Upper lobe of left lung (tissue), 6 donors: ENCODE results near the gene PSTK. TPM values are rescaled to one million over a fixed set of nuclear protein-coding genes. Genes with fewer than 3 reads are reported as not detected.
A peak's percentile ranks its signal among the peaks of the same experiment; 100 is the strongest.

ENCODE experiments used
- ATAC-seq, 2 donors: fragments of 200-7000 bp; cut with Tn5 transposase; one replicate each; pipeline ENCODE4 v1.9.1; 2022; ENCODE audit warnings: mild to moderate bottlenecking in 2 of 2, moderate library complexity in 2 of 2; ENCODE audit not compliant: low FRiP score in 2 of 2
- DNase-seq, 2 donors: peaks; one replicate each; pipeline ENCODE4 v3.0.0-alpha.2; 2019 to 2020
- H3K27ac ChIP-seq, 4 donors: fragments of 200-600 bp; sonication (generic); one replicate each; pipeline ENCODE4 v1.5.1; 2016 to 2019
- H3K27me3 ChIP-seq, 4 donors: fragments of 200-600 bp; sonication (generic); one replicate each; pipeline ENCODE4 v1.5.1; 2017 to 2019
- H3K36me3 ChIP-seq, 4 donors: fragments of 200-600 bp; sonication (generic); one replicate each; pipeline ENCODE4 v1.5.1; 2016 to 2019
- H3K4me1 ChIP-seq, 4 donors: fragments of 200-600 bp; sonication (generic); one replicate each; pipeline ENCODE4 v1.5.1; 2018 to 2019
- H3K4me3 ChIP-seq, 4 donors: fragments of 200-600 bp; sonication (generic); one replicate each; pipeline ENCODE4 v1.5.1; 2017 to 2019; ENCODE audit warnings: mild to moderate bottlenecking in 2 of 4, moderate library complexity in 1 of 4
- H3K9me3 ChIP-seq, 4 donors: fragments of 200-600 bp; sonication (generic); one replicate each; pipeline ENCODE4 v1.5.1; 2018 to 2019
- CTCF ChIP-seq, 6 experiments: fragments of 450-650 bp in 4 of 6; fragments of 200-600 bp in 2 of 6; sonication (generic) in 2 of 6; IDR thresholded peaks; one replicate each; pipeline ENCODE4 v1.5.1; 2016 to 2019; ENCODE audit warnings: antibody characterized with exemption in 6 of 6
- EP300 ChIP-seq, 4 donors: sonication (generic); formaldehyde crosslinking; IDR thresholded peaks; one replicate each; pipeline ENCODE4 v1.5.1; 2017; ENCODE audit warnings: antibody characterized with exemption in 4 of 4, control low read depth in 2 of 4
- POLR2A ChIP-seq, 4 donors: fragments of 450-650 bp; IDR thresholded peaks; one replicate each; pipeline ENCODE4 v1.5.1; 2016 to 2017; ENCODE audit warnings: antibody characterized with exemption in 4 of 4, mild to moderate bottlenecking in 2 of 4
- POLR2AphosphoS5 ChIP-seq, 2 donors: sonication (generic); formaldehyde crosslinking; IDR thresholded peaks; one replicate each; pipeline ENCODE4 v1.5.1; 2017; ENCODE audit warnings: antibody characterized with exemption in 2 of 2
- WGBS, 2 donors: methylation state at CpG; one replicate each; pipeline ENCODE4 v1.1.5; 2017 to 2018; 5-methylcytosine and 5-hydroxymethylcytosine counted together
- total RNA-seq, 6 donors: library from RNA; depleted of rRNA in 4 of 6; stranded (reverse); fragments of >200 nt in 4 of 6; gene quantifications; one replicate each; pipeline versions ENCODE4 v1.1.0 to v1.2.1, GENCODE V29; 2016 to 2021
- donor health status: DM: no; HTN: no; CAD: no; lungs with moderate emphysema.
- donor health status: DM: no; HTN: yes; CAD: no; lungs with severe emphysema.

The PSTK gene
- total RNA-seq, 6 donors from 2014 or later = 1.4 to 6.2 (median 3.7) TPM

- Histone ChIP-seq H3K27me3 (no peaks in the 10 kb centered on the region), H3K9me3 (no peaks in the 10 kb centered on the region), H3K36me3 (peaks cover 0 to 21% (median 4%) of the 10 kb centered on the region in 4 donors), H3K4me1 (peaks cover 8 to 21% (median 11%) of the 10 kb centered on the region in 4 donors), H3K27ac (no peak overlapping the region), H3K4me3 (no peak overlapping the region)
- WGBS, 2 donors = 97 to 100% methylated on average over 2 of the region's 2 CpGs
- DNase-seq = no peak
- TF ChIP-seq POLR2A (IDR thresholded peaks at IDR 0.05) (no peak), EP300 (IDR thresholded peaks at IDR 0.05) (no peak), CTCF (IDR thresholded peaks at IDR 0.05) (no peak), POLR2AphosphoS5 (IDR thresholded peaks at IDR 0.05) (no peak)
- no peak for ATAC-seq
Measured at GRCh38 chr10:123001370-123001769, 21.2 kb downstream of the PSTK start.

- H3K27ac ChIP-seq = no peak overlapping the region
- WGBS, 2 donors = 66 to 67% methylated on average over 2 of the region's 2 CpGs
- no peak overlapping the region for H3K4me3 ChIP-seq
- ATAC-seq = no peak
- no peak for DNase-seq
- peaks cover 12 to 34% (median 17%) of the 10 kb centered on the region in 4 donors for H3K4me1 ChIP-seq
- TF ChIP-seq EP300 (IDR thresholded peaks at IDR 0.05) (no peak), POLR2A (IDR thresholded peaks at IDR 0.05) (no peak)
- no peaks in the 10 kb centered on the region for H3K9me3 ChIP-seq
- H3K36me3 ChIP-seq = no peaks in the 10 kb centered on the region
- H3K27me3 ChIP-seq = no peaks in the 10 kb centered on the region
Measured at GRCh38 chr10:123004298-123004697, 24.1 kb downstream of the PSTK start.

- Histone ChIP-seq H3K4me1 (peaks cover 15 to 45% (median 27%) of the 10 kb centered on the region in 4 donors), H3K27me3 (no peaks in the 10 kb centered on the region), H3K9me3 (no peaks in the 10 kb centered on the region), H3K27ac (peak overlapping the region; percentile 93 to 95 (median 94)), H3K4me3 (peak overlapping the region; percentile 66 to 97 (median 75)), H3K36me3 (no peaks in the 10 kb centered on the region)
- peak; percentile 74 to 78 for ATAC-seq
- DNase-seq = peak in 1 of 2 donors; percentile 81
- 6% methylated on average over 19 to 24 of the region's 30 CpGs for WGBS, 2 donors
- TF ChIP-seq POLR2AphosphoS5 (IDR thresholded peaks at IDR 0.05) (peak in 1 of 2 donors; percentile 34), CTCF (IDR thresholded peaks at IDR 0.05) (no peak)
Measured at GRCh38 chr10:123007558-123008354, 27.6 kb downstream of the PSTK start.

- peak within 1 kb of the TSS; percentile 93 to 95 (median 94) for H3K27ac ChIP-seq
- H3K27me3 ChIP-seq = no peaks in the 10 kb centered on the region
- H3K4me1 ChIP-seq = peaks cover 15 to 45% (median 27%) of the 10 kb centered on the region in 4 donors
- H3K9me3 ChIP-seq = no peaks in the 10 kb centered on the region
- TF ChIP-seq EP300 (IDR thresholded peaks at IDR 0.05) = peak in 1 of 4 donors; percentile 84
- TF ChIP-seq POLR2A (IDR thresholded peaks at IDR 0.05) = peak; percentile 19 to 96 (median 82)
- TF ChIP-seq POLR2AphosphoS5 (IDR thresholded peaks at IDR 0.05) = peak; percentile 95 to 97
- no peak for TF ChIP-seq CTCF (IDR thresholded peaks at IDR 0.05)
- WGBS, 2 donors = 1% methylated on average over 34 to 49 of the region's 68 CpGs
- peak; percentile 95 for DNase-seq
- H3K36me3 ChIP-seq = no peaks in the 10 kb centered on the region
- H3K4me3 ChIP-seq = peak within 1 kb of the TSS; percentile 66 to 97 (median 75)
- ATAC-seq = peak; percentile 99
Measured at GRCh38 chr10:123008355-123009104, 28.3 kb downstream of the PSTK start, which contains the start of the genes ACADSB and IKZF5. TSS of gene ACADSB (plus strand) at chr10:123009006. CDS start at chr10:123009030, 24 bp downstream. TSS of gene IKZF5 (minus strand) at chr10:123008795. CDS start at chr10:122998625, 10,170 bp downstream.
